ENCODE measurements around the gene TECPR2. TPM values are rescaled to one million over a fixed set of nuclear protein-coding genes. Genes with fewer than 3 reads are reported as not detected.
"Not testable (repeated sequence)": the region's sequence is repeated elsewhere in the genome, so short reads cannot be mapped to it uniquely, and the experiment has no call there.

TECPR2 gene
- total RNA-seq, 1 experiment from 2014 or later: 4.8 TPM

DNA sequence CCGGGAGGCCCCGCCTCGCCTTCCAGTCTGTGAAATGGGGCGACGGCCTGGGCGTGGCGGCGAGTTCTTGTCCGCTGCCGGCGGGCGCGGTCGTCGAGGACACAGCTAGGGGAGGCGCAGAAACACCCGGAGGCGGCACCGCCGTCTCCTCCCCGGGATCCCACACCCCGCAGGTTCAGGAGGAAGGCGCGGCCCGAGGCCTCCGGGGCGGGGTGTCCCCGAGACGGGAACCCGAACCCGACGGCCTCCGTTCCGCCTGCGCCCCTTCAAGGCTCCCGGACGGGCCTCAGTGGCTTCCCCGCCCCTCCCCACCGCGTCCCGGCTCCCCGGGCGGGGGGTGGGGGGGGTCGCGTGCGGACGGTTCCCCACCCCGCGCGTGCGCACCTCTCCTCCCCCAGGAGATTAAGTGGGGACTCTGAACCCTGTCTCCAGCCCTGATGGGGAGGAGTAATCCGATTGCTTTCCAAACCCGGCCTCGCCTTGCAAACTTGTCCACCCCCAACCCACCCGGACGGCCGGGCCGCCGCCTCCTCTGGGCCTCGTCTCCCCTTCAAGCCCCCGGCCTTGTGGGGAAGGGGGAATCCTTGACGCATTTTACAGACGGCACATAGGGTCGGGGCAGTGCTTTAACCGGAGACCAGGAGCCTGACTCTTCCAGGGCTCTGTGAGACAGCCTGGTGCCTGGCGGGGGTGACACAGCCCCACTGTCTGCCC, 182.2 kb downstream of the TECPR2 start:
- DNase-seq (ENCODE audit: low read depth in 1 of 2, low spot score in 2 of 2): no peak
- H3K4me1 ChIP-seq (replicated peaks): peaks cover 12% of the 10 kb centered on the region; the same call in 1 of the 2 replicates
- H3K9me3 ChIP-seq (replicated peaks): no peaks in the 10 kb centered on the region

GRCh38 chr14:102545461-102546265, 182.9 kb downstream of the TECPR2 start:
- Histone ChIP-seq H3K27ac (no peak overlapping the region), H3K4me3 (no peak overlapping the region), H3K27me3 (replicated peaks) (no peaks in the 10 kb centered on the region), H3K4me1 (replicated peaks) (peaks cover 12% of the 10 kb centered on the region; the same call in 1 of the 2 replicates), H3K9me3 (replicated peaks) (no peaks in the 10 kb centered on the region), H3K36me3 (no peaks in the 10 kb centered on the region)
- no peak for DNase-seq (ENCODE audit: low read depth in 1 of 2, low spot score in 2 of 2)

More for the DNA sequence above, 182.2 kb downstream of the TECPR2 start:
- no peaks in the 10 kb centered on the region for H3K36me3 ChIP-seq
- H3K27me3 ChIP-seq (replicated peaks): no peaks in the 10 kb centered on the region
- no peak overlapping the region for H3K27ac ChIP-seq
- no peak overlapping the region for H3K4me3 ChIP-seq

DNA sequence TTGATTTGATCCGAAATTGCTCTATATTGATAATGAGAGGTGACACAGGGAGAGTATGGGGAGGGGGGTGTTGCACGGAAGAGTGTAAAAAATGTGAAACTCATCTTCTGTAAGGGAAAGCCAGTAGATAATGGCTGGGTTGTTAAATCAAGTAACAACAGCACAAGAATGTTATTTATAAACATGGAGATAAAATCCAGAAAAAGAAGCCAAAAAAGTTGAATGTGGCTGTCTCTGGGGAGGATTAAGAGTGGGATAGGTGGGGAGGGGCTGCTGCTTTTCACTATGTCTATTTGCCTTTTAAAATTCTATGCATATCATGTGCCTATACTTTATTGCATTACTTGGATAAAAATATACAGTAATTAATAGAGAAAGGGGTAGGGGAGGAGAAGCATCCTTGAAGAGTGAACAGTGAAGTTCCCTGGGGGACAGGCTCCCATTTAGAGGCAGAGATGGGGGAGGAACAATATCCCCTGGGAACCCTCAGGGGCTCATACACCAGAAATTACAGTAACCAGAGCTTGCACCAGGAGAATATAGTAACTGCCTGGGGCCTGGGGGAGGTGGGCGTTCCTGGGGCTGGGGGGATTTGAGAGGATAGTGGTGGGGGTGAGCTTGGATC, 186.0 kb downstream of the TECPR2 start:
- Histone ChIP-seq H3K9me3 (replicated peaks) (no peaks in the 10 kb centered on the region), H3K4me1 (replicated peaks) (peaks cover 28% of the 10 kb centered on the region), H3K36me3 (no peaks in the 10 kb centered on the region), H3K4me3 (no peak overlapping the region), H3K27me3 (replicated peaks) (no peaks in the 10 kb centered on the region), H3K27ac (no peak overlapping the region)
- DNase-seq (ENCODE audit: low read depth in 1 of 2, low spot score in 2 of 2): no peak

DNA sequence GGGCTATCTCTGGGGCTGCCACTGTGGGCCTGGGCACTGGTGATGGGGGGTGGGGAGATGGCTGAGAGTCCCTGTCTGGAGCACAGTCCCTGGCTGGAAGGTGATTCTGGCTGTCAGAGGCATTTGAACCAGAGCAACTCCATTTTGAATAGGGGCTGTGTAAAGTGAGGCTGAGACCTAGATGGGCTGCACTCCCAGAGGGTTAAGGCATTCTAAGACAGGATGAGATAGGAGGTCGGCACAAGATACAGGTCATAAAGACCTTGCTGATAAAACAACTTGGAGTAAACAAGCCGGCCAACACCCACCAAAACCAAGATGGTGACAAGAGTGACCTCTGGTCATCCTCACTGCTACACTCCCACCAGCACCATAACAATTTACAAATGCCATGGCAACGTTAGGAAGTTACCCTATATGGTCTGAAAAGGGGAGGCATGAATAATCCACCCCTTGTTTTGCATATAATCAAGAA, 188.2 kb downstream of the TECPR2 start:
- H3K36me3 ChIP-seq; DNase-seq (ENCODE audit: low read depth in 1 of 2, low spot score in 2 of 2); H3K9me3 ChIP-seq (replicated peaks); H3K27ac ChIP-seq; H3K27me3 ChIP-seq (replicated peaks); H3K4me3 ChIP-seq: not testable (repeated sequence)
- H3K4me1 ChIP-seq (replicated peaks): peaks cover 38% of the 10 kb centered on the region

Other genes starting within 250 kb of the TECPR2 start
- 14.6 and 19.3 TPM in 2 replicates for gene WDR20, start 223.0 kb upstream of the TECPR2 start, total RNA-seq (2014; rRNA removed; shearing (Covaris generic))
- gene MOK, start 57.8 kb upstream of the TECPR2 start, total RNA-seq (2014; rRNA removed; shearing (Covaris generic)): 2.7 and 12.1 TPM in 2 replicates
- 4.6 and 7.4 TPM in 2 replicates for gene ZNF839, start 43.2 kb upstream of the TECPR2 start, total RNA-seq (2014; rRNA removed; shearing (Covaris generic))
- gene CINP, start 51 bp upstream of the TECPR2 start, total RNA-seq (2014; rRNA removed; shearing (Covaris generic)): 50.8 and 60.9 TPM in 2 replicates
- 28.7 and 83.8 TPM in 2 replicates for gene ANKRD9, start 146.8 kb downstream of the TECPR2 start, total RNA-seq (2014; rRNA removed; shearing (Covaris generic))
- gene RCOR1, start 229.7 kb downstream of the TECPR2 start, total RNA-seq (2014; rRNA removed; shearing (Covaris generic)): 15.4 and 21.9 TPM in 2 replicates

Data from SJSA1 (cell line).